Caco-2 (cell line): ENCODE results near the gene ACTR6. TPM values are rescaled to one million over a fixed set of nuclear protein-coding genes. Genes with fewer than 3 reads are reported as not detected.

Experiments used
- BruUV-seq: library from RNA; stranded (reverse); fragments of 400-500 nt; replicated peaks from 2 replicates; lab custom pipeline; 2021; lab: Mats Ljungman, UMichigan
- CTCF ChIA-PET: fragments of 300-600 bp; sonication (Branson Sonifier 250); formaldehyde crosslinking; loops from one replicate; lab custom pipeline; 2022; ENCODE audit warnings: antibody characterized with exemption; lab: Charles Lee
- POLR2A ChIA-PET: fragments of 300-600 bp; sonication (Branson Sonifier 250); formaldehyde crosslinking; loops from one replicate; lab custom pipeline; 2022; ENCODE audit warnings: antibody characterized with exemption; lab: Charles Lee
- DNase-seq, 2 experiments: peaks; one replicate each; pipeline versions ENCODE4 v3.0.0 to v3.0.0-alpha.2; 2020 to 2022
- H3K27me3 ChIP-seq: replicated peaks from 2 replicates; pipeline ENCODE4 v1.6.0; 2011; ENCODE audit warnings: low read length; ENCODE audit not compliant: control insufficient read depth, insufficient read depth
- H3K36me3 ChIP-seq: 2 replicates; pipeline ENCODE4 v1.5.1; 2011; ENCODE audit warnings: low read length; ENCODE audit not compliant: control insufficient read depth, insufficient read depth
- H3K4me1 ChIP-seq: fragments of 250-450 bp; sonication (Bioruptor Pico); 2 replicates; pipeline ENCODE4 v1.5.1; 2020; ENCODE audit warnings: mild to moderate bottlenecking
- H3K4me3 ChIP-seq: 2 replicates; pipeline ENCODE4 v1.5.1; 2011; ENCODE audit warnings: low read depth, mild to moderate bottlenecking, control low read depth, low read length
- H3K9me3 ChIP-seq: fragments of 250-450 bp; sonication (Bioruptor Pico); 2 replicates; pipeline ENCODE4 v1.5.1; 2020; ENCODE audit warnings: mild to moderate bottlenecking, moderate library complexity
- H3K27ac Mint-ChIP-seq: one replicate; pipeline ENCODE4 v1.8.0; 2022; ENCODE audit warnings: mixed read lengths; ENCODE audit not compliant: unreplicated experiment
- H3K27me3 Mint-ChIP-seq: one replicate; pipeline ENCODE4 v1.8.0; 2022; ENCODE audit warnings: mixed read lengths; ENCODE audit not compliant: insufficient read depth, unreplicated experiment
- H3K36me3 Mint-ChIP-seq: one replicate; pipeline ENCODE4 v1.8.0; 2022; ENCODE audit warnings: mild to moderate bottlenecking, mixed read lengths; ENCODE audit not compliant: insufficient read depth, unreplicated experiment
- H3K4me1 Mint-ChIP-seq: one replicate; pipeline ENCODE4 v1.8.0; 2022; ENCODE audit warnings: low read depth, mixed read lengths; ENCODE audit not compliant: unreplicated experiment
- H3K4me3 Mint-ChIP-seq: one replicate; pipeline ENCODE4 v1.8.0; 2022; ENCODE audit warnings: mild to moderate bottlenecking, moderate library complexity, mixed read lengths; ENCODE audit not compliant: unreplicated experiment
- H3K9me3 Mint-ChIP-seq: one replicate; pipeline ENCODE4 v1.8.0; 2022; ENCODE audit warnings: mixed read lengths; ENCODE audit not compliant: unreplicated experiment
- CTCF ChIP-seq, 2 experiments: fragments of 200-600 bp in 1 of 2; IDR thresholded peaks; 1 replicate in 1 of 2; 2 replicates in 1 of 2; pipeline versions ENCODE4 v1.5.1 to v1.8.0; 2011 to 2022; ENCODE audit warnings: antibody characterized with exemption in 1 of 2, control low read depth in 1 of 2, inconsistent platforms in 1 of 2, low read depth in 1 of 2, low read length in 1 of 2, mild to moderate bottlenecking in 1 of 2, moderate library complexity in 1 of 2; ENCODE audit not compliant: insufficient read depth in 1 of 2, severe bottlenecking in 1 of 2, unreplicated experiment in 1 of 2
- intact Hi-C: fragments of 100-400 bp; cut with micrococcal nuclease; formaldehyde crosslinking; loops from one replicate; pipeline ENCODE4 v1.10.0; 2022; ENCODE audit not compliant: unreplicated experiment
- total RNA-seq: library from RNA; stranded (reverse); gene quantifications from 2 replicates; pipeline ENCODE4 v1.2.3, GENCODE V29; 2022

Gene ACTR6
- total RNA-seq, 1 experiment from 2014 or later = 26.0 TPM

- Mint-ChIP-seq H3K9me3 (no peaks in the 10 kb centered on the region), H3K4me3 (no peak overlapping the region), H3K4me1 (no peaks in the 10 kb centered on the region), H3K36me3 (peaks cover 7% of the 10 kb centered on the region), H3K27me3 (no peaks in the 10 kb centered on the region), H3K27ac (no peak overlapping the region)
- POLR2A ChIA-PET = no interaction called here
- H3K4me1 ChIP-seq = no peaks in the 10 kb centered on the region
- intact Hi-C loops = no loop called here
- peaks cover 3% of the 10 kb centered on the region; the same call in 1 of the 2 replicates for H3K36me3 ChIP-seq
- H3K9me3 ChIP-seq = no peaks in the 10 kb centered on the region
- H3K4me3 ChIP-seq = no peak overlapping the region
- CTCF ChIA-PET = no interaction called here
- DNase-seq = no peak
- no peaks in the 10 kb centered on the region for H3K27me3 ChIP-seq
- no TSS peak for BruUV-seq
- no peak for TF ChIP-seq CTCF (IDR thresholded peaks at IDR 0.05; ENCODE audit: insufficient read depth in 1 of 2, low read depth in 1 of 2, low read length in 1 of 2, severe bottlenecking in 1 of 2, unreplicated experiment in 1 of 2)
These were observed 6.7 kb downstream of the ACTR6 start for GRCh38 chr12:100207311-100207710.

GRCh38 chr12:100208834-100209233 is 8.2 kb downstream of the ACTR6 start:
- intact Hi-C loops = no loop called here
- Histone ChIP-seq H3K4me3 (no peak overlapping the region), H3K9me3 (no peaks in the 10 kb centered on the region), H3K27me3 (no peaks in the 10 kb centered on the region), H3K4me1 (peaks cover 9% of the 10 kb centered on the region), H3K36me3 (peaks cover 3% of the 10 kb centered on the region; the same call in 1 of the 2 replicates)
- Mint-ChIP-seq H3K27me3 (no peaks in the 10 kb centered on the region), H3K27ac (no peak overlapping the region), H3K36me3 (peaks cover 7% of the 10 kb centered on the region), H3K9me3 (no peaks in the 10 kb centered on the region), H3K4me1 (no peaks in the 10 kb centered on the region), H3K4me3 (no peak overlapping the region)
- no TSS peak for BruUV-seq
- no peak for DNase-seq
- ChIA-PET POLR2A (no interaction called here), CTCF (no interaction called here)
- TF ChIP-seq CTCF (IDR thresholded peaks at IDR 0.05; ENCODE audit: insufficient read depth in 1 of 2, low read depth in 1 of 2, low read length in 1 of 2, severe bottlenecking in 1 of 2, unreplicated experiment in 1 of 2) = no peak

- H3K27me3 ChIP-seq = no peaks in the 10 kb centered on the region
- CTCF ChIA-PET = no interaction called here
- BruUV-seq = no TSS peak
These were observed 11.1 kb downstream of the ACTR6 start for GRCh38 chr12:100211698-100212097.

More at GRCh38 chr12:100211698-100212097, 11.1 kb downstream of the ACTR6 start:
- H3K4me1 ChIP-seq = peaks cover 36% of the 10 kb centered on the region
- no peaks in the 10 kb centered on the region for H3K9me3 ChIP-seq
- POLR2A ChIA-PET = interaction anchor here (0.5 kb wide), 1 partner anchor 1215 kb away, joined by 4 read pairs; no protein-coding TSS in a partner anchor
- no peaks in the 10 kb centered on the region for H3K27me3 Mint-ChIP-seq
- no peak overlapping the region for H3K27ac Mint-ChIP-seq
- H3K9me3 Mint-ChIP-seq = no peaks in the 10 kb centered on the region
- H3K4me1 Mint-ChIP-seq = peaks cover 17% of the 10 kb centered on the region
- H3K36me3 Mint-ChIP-seq = peaks cover 7% of the 10 kb centered on the region
- H3K4me3 Mint-ChIP-seq = no peak overlapping the region
- H3K36me3 ChIP-seq = peaks cover 7% of the 10 kb centered on the region; the same call in 1 of the 2 replicates
- intact Hi-C loops = no loop called here
- DNase-seq = no peak
- H3K4me3 ChIP-seq = no peak overlapping the region
- no peak for TF ChIP-seq CTCF (IDR thresholded peaks at IDR 0.05; ENCODE audit: insufficient read depth in 1 of 2, low read depth in 1 of 2, low read length in 1 of 2, severe bottlenecking in 1 of 2, unreplicated experiment in 1 of 2)
